SK-N-SH (cell line): ENCODE measurements around the gene PHPT1. TPM values are rescaled to one million over a fixed set of nuclear protein-coding genes. Genes with fewer than 3 reads are reported as not detected.

Experiments
- CTCF ChIA-PET: fragments of 300-600, 350-600 bp; formaldehyde crosslinking; extraction: SDS; loops from one replicate; lab custom pipeline; 2021; lab: Yijun Ruan, JAX
- POLR2A ChIA-PET: fragments of 350-600 bp; sonication (Branson Sonifier 250); formaldehyde crosslinking; extraction: SDS; loops from one replicate; lab custom pipeline; 2020; ENCODE audit warnings: antibody characterized with exemption, inconsistent platforms; lab: Yijun Ruan, JAX
- DNase-seq: peaks from one replicate; pipeline ENCODE4 v3.0.0; 2012
- H2AFZ ChIP-seq: fragments of 200-600 bp; sonication (generic); 2 replicates; pipeline ENCODE4 v1.8.1; 2016; ENCODE audit warnings: antibody characterized with exemption, mild to moderate bottlenecking, low read depth
- H3F3A ChIP-seq: fragments of 200-600 bp; sonication (generic); replicated peaks from 2 replicates; pipeline ENCODE3; 2016; ENCODE audit warnings: antibody characterized with exemption, mild to moderate bottlenecking; ENCODE audit not compliant: insufficient read depth
- H3K27ac ChIP-seq, 2 experiments: fragments of 200-500 bp in 1 of 2; fragments of 200-600 bp in 1 of 2; sonication (Bioruptor generic) in 1 of 2; sonication (generic), shearing (Covaris generic) in 1 of 2; 2 replicates each; pipeline versions ENCODE4 v1.5.1 to v1.6.1; 2014 to 2016; ENCODE audit warnings: low read depth in 2 of 2, inconsistent platforms in 1 of 2, low read length in 1 of 2, mild to moderate bottlenecking in 1 of 2, mixed read lengths in 1 of 2
- H3K27me3 ChIP-seq: fragments of 200-600 bp; sonication (generic), shearing (Covaris generic); 2 replicates; pipeline ENCODE4 v1.6.1; 2016; ENCODE audit warnings: mixed run types; ENCODE audit not compliant: insufficient read depth
- H3K36me3 ChIP-seq, 2 experiments: fragments of 200-500 bp in 1 of 2; fragments of 200-600 bp in 1 of 2; sonication (Bioruptor generic) in 1 of 2; sonication (generic) in 1 of 2; replicated peaks in 1 of 2; 2 replicates each; pipeline versions ENCODE3 to v1.5.1; 2014 to 2016; ENCODE audit warnings: low read length in 1 of 2, mild to moderate bottlenecking in 1 of 2; ENCODE audit not compliant: insufficient read depth in 2 of 2, control insufficient read depth in 1 of 2
- H3K4me1 ChIP-seq, 2 experiments: fragments of 200-500 bp in 1 of 2; fragments of 200-600 bp in 1 of 2; sonication (Bioruptor generic) in 1 of 2; sonication (generic), shearing (Covaris generic) in 1 of 2; 2 replicates each; pipeline versions ENCODE4 v1.5.1 to v1.6.1; 2014 to 2016; ENCODE audit warnings: low read depth in 1 of 2, low read length in 1 of 2, mixed run types in 1 of 2; ENCODE audit not compliant: insufficient read depth in 2 of 2, control insufficient read depth in 1 of 2
- H3K4me2 ChIP-seq: fragments of 200-600 bp; sonication (generic), shearing (Covaris generic); 2 replicates; pipeline ENCODE4 v1.6.1; 2017; ENCODE audit warnings: mixed run types
- H3K4me3 ChIP-seq, 2 experiments: fragments of 200-500 bp in 1 of 2; fragments of 200-600 bp in 1 of 2; sonication (Bioruptor generic) in 1 of 2; sonication (generic), shearing (Covaris generic) in 1 of 2; 2 replicates each; pipeline versions ENCODE4 v1.5.1 to v1.8.1; 2014 to 2016; ENCODE audit warnings: low read depth in 2 of 2, inconsistent platforms in 1 of 2, low read length in 1 of 2, mild to moderate bottlenecking in 1 of 2, mixed read lengths in 1 of 2, moderate library complexity in 1 of 2
- H3K79me2 ChIP-seq: fragments of 200-600 bp; sonication (generic); 2 replicates; pipeline ENCODE4 v1.8.1; 2017; ENCODE audit warnings: mild to moderate bottlenecking; ENCODE audit not compliant: insufficient read depth
- H3K9ac ChIP-seq: fragments of 200-600 bp; sonication (generic); 2 replicates; pipeline ENCODE4 v1.6.1; 2017; ENCODE audit warnings: mixed run types
- H3K9me2 ChIP-seq: fragments of 200-600 bp; sonication (generic); 2 replicates; pipeline ENCODE4 v1.6.1; 2017; ENCODE audit warnings: mixed run types
- H3K9me3 ChIP-seq: fragments of 200-600 bp; sonication (generic); 2 replicates; pipeline ENCODE4 v1.6.1; 2017; ENCODE audit warnings: mixed run types, mild to moderate bottlenecking, moderate library complexity
- H4K20me1 ChIP-seq: fragments of 200-600 bp; sonication (generic); 2 replicates; pipeline ENCODE4 v1.6.1; 2017; ENCODE audit warnings: mild to moderate bottlenecking, mixed run types; ENCODE audit not compliant: insufficient read depth
- ELF1 ChIP-seq: IDR thresholded peaks from 2 replicates; pipeline ENCODE4 v1.4.0; 2012
- EZH2phosphoT487 ChIP-seq: fragments of 200-600 bp; sonication (generic); IDR thresholded peaks from 2 replicates; pipeline ENCODE4 v1.6.1; 2017; ENCODE audit warnings: low read depth, mixed run types, mild to moderate bottlenecking, antibody characterized with exemption, moderate library complexity, borderline replicate concordance
- FOSL2 ChIP-seq: IDR thresholded peaks from 2 replicates; pipeline ENCODE4 v1.4.0; 2012; ENCODE audit warnings: low read depth, mild to moderate bottlenecking, moderate library complexity, borderline replicate concordance
- JUND ChIP-seq: IDR thresholded peaks from 2 replicates; pipeline ENCODE4 v1.4.0; 2012
- MAX ChIP-seq: IDR thresholded peaks from 2 replicates; pipeline ENCODE4 v1.4.0; 2012; ENCODE audit warnings: low read depth
- NFIC ChIP-seq: IDR thresholded peaks from 2 replicates; pipeline ENCODE4 v1.4.0; 2012; ENCODE audit warnings: borderline replicate concordance
- POLR2AphosphoS5 ChIP-seq: IDR thresholded peaks from 2 replicates; pipeline ENCODE4 v1.6.1; 2012; ENCODE audit warnings: low read depth, low read length
- RCOR1 ChIP-seq: fragments of 150-350 bp; IDR thresholded peaks from 2 replicates; pipeline ENCODE4 v1.6.1; 2017; ENCODE audit warnings: antibody characterized with exemption, low read length
- RXRA ChIP-seq: IDR thresholded peaks from 2 replicates; pipeline ENCODE4 v1.4.0; 2012; ENCODE audit warnings: low read depth, mild to moderate bottlenecking, borderline replicate concordance
- TCF12 ChIP-seq: IDR thresholded peaks from 2 replicates; pipeline ENCODE4 v1.4.0; 2012
- YY1 ChIP-seq: IDR thresholded peaks from 2 replicates; pipeline ENCODE4 v1.4.0; 2012; ENCODE audit warnings: low read depth, mild to moderate bottlenecking
- ZBTB33 ChIP-seq: IDR thresholded peaks from 2 replicates; pipeline ENCODE4 v1.4.0; 2012; ENCODE audit warnings: low read depth, borderline replicate concordance
- WGBS: methylation state at CpG from one replicate; pipeline ENCODE4 v1.1.6; 2017; ENCODE audit warnings: low lambda C conversion rate; 5-methylcytosine and 5-hydroxymethylcytosine counted together
- polyA plus RNA-seq, 3 experiments: library from polyadenylated mRNA; depleted of rRNA; stranded (reverse); fragments of >200 nt; gene quantifications; 2 replicates each; pipeline ENCODE4 v1.2.3, GENCODE V29; 2012
- TF ChIP-seq, protein P1 (sequence below): IDR thresholded peaks from 2 replicates; pipeline ENCODE4 v1.6.1; 2012; ENCODE audit warnings: mild to moderate bottlenecking, low read depth, low read length, moderate library complexity

PHPT1 gene
- polyA plus RNA-seq, 1 of the 3 experiments (the other 2 are of a cell fraction) = 517 TPM

- Histone ChIP-seq H3K4me2 (peak overlapping the region; percentile 96; the same call in 1 of the 2 replicates), H3K9ac (no peak overlapping the region), H3K36me3 (peaks cover 8 to 17% of the 10 kb centered on the region in 2 experiments), H3K79me2 (peaks cover 32% of the 10 kb centered on the region), H4K20me1 (peaks cover 19% of the 10 kb centered on the region), H3K27me3 (no peaks in the 10 kb centered on the region), H2AFZ (no peak overlapping the region), H3K4me3 (no peak overlapping the region), H3F3A (no peaks in the 10 kb centered on the region), H3K4me1 (peaks cover 20 to 24% of the 10 kb centered on the region in 2 experiments; a peak in 3 of 4 replicates), H3K9me3 (no peaks in the 10 kb centered on the region), H3K27ac (no peak overlapping the region), H3K9me2 (no peaks in the 10 kb centered on the region)
- CTCF ChIA-PET = interaction anchor here (0.8 to 2.3 kb wide), 7 partner anchors 14 to 39 kb away, joined by 3 to 15 read pairs (median 6); partner anchors contain the start of genes AJM1 and TMEM141
- 93% methylated on average over 5 of the region's 10 CpGs for whole genome bisulfite sequencing
- POLR2A ChIA-PET = interaction anchor here (3.2 kb wide), 1 partner anchor 36 kb away, joined by 10 read pairs; the partner anchor contains the start of gene AJM1
- TF ChIP-seq, protein P1, sequence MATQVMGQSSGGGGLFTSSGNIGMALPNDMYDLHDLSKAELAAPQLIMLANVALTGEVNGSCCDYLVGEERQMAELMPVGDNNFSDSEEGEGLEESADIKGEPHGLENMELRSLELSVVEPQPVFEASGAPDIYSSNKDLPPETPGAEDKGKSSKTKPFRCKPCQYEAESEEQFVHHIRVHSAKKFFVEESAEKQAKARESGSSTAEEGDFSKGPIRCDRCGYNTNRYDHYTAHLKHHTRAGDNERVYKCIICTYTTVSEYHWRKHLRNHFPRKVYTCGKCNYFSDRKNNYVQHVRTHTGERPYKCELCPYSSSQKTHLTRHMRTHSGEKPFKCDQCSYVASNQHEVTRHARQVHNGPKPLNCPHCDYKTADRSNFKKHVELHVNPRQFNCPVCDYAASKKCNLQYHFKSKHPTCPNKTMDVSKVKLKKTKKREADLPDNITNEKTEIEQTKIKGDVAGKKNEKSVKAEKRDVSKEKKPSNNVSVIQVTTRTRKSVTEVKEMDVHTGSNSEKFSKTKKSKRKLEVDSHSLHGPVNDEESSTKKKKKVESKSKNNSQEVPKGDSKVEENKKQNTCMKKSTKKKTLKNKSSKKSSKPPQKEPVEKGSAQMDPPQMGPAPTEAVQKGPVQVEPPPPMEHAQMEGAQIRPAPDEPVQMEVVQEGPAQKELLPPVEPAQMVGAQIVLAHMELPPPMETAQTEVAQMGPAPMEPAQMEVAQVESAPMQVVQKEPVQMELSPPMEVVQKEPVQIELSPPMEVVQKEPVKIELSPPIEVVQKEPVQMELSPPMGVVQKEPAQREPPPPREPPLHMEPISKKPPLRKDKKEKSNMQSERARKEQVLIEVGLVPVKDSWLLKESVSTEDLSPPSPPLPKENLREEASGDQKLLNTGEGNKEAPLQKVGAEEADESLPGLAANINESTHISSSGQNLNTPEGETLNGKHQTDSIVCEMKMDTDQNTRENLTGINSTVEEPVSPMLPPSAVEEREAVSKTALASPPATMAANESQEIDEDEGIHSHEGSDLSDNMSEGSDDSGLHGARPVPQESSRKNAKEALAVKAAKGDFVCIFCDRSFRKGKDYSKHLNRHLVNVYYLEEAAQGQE = no peak
- TF ChIP-seq ZBTB33 = no peak
- no peak for TF ChIP-seq JUND
- TF ChIP-seq NFIC = no peak
- TF ChIP-seq ELF1 = no peak
- DNase-seq = no peak
Observed at GRCh38 chr9:136806067-136806466, 43.1 kb upstream of the PHPT1 start.

GRCh38 chr9:136806631-136807201, 42.5 kb upstream of the PHPT1 start:
- DNase-seq = no peak
- ChIA-PET CTCF (interaction anchor here (0.9 to 2.3 kb wide), 7 partner anchors 8 to 222 kb away, joined by 3 to 15 read pairs (median 4); partner anchors contain the start of gene AJM1), POLR2A (interaction anchor here (0.7 to 3.2 kb wide), 4 partner anchors 8 to 41 kb away, joined by 3 to 10 read pairs (median 4); partner anchors contain the start of gene AJM1)
- H3K9ac ChIP-seq = peak overlapping the region; percentile 69
- H3K79me2 ChIP-seq = peaks cover 38% of the 10 kb centered on the region
- no peaks in the 10 kb centered on the region for H3F3A ChIP-seq
- H3K27ac ChIP-seq = peak overlapping the region in 1 of 2 experiments; percentile 86; a peak in 1 of 4 replicates
- H3K4me3 ChIP-seq = peak overlapping the region; percentile 79 to 96
- H3K27me3 ChIP-seq = no peaks in the 10 kb centered on the region
- H3K4me1 ChIP-seq = peaks cover 20 to 22% of the 10 kb centered on the region in 2 experiments; a peak in 3 of 4 replicates
- H4K20me1 ChIP-seq = peaks cover 23% of the 10 kb centered on the region
- H3K9me3 ChIP-seq = no peaks in the 10 kb centered on the region
- 0 out of 2 replicates have a peak overlapping the region, but pooled peaks have one; percentile 79 for H2AFZ ChIP-seq
- 50% methylated on average over 14 of the region's 25 CpGs for WGBS
- H3K9me2 ChIP-seq = no peaks in the 10 kb centered on the region
- peak overlapping the region; percentile 96 for H3K4me2 ChIP-seq
- TF ChIP-seq EZH2phosphoT487 (no peak), RXRA (no peak), TCF12 (no peak), NFIC (no peak), POLR2AphosphoS5 (no peak), YY1 (no peak), FOSL2 (no peak), ZBTB33 (no peak), MAX (no peak), JUND (no peak), RCOR1 (no peak)
- H3K36me3 ChIP-seq = peaks cover 8 to 17% of the 10 kb centered on the region in 2 experiments
